Neural cell (in vitro differentiated cells): ENCODE data around the gene ANKDD1B. TPM values are rescaled to one million over a fixed set of nuclear protein-coding genes. Genes with fewer than 3 reads are reported as not detected.

Source experiments
- H2AFZ ChIP-seq: fragments of 200-600, 300-800 bp; sonication (generic), shearing (Covaris generic); 2 replicates; pipeline ENCODE4 v1.6.0; 2014; ENCODE audit warnings: low read depth, mild to moderate bottlenecking, antibody characterized with exemption, low read length, moderate library complexity
- H3F3A ChIP-seq: fragments of 200-600 bp; shearing (Covaris generic); 2 replicates; pipeline ENCODE4 v1.6.1; 2016; ENCODE audit warnings: mild to moderate bottlenecking, moderate library complexity, mixed read lengths, antibody characterized with exemption, low read length; ENCODE audit not compliant: insufficient read depth, poor library complexity, severe bottlenecking
- H3K27ac ChIP-seq: fragments of 200-600, 300-800 bp; sonication (generic), shearing (Covaris generic); 2 replicates; pipeline ENCODE4 v1.5.1; 2014; ENCODE audit warnings: mild to moderate bottlenecking, low read length, moderate library complexity
- H3K27me3 ChIP-seq: fragments of 300-800, 200-600 bp; sonication (generic), shearing (Covaris generic); 2 replicates; pipeline ENCODE4 v1.6.0; 2014; ENCODE audit warnings: mild to moderate bottlenecking, low read depth, low read length, moderate library complexity; ENCODE audit not compliant: insufficient read depth
- H3K36me3 ChIP-seq: fragments of 300-800, 200-600 bp; sonication (generic), shearing (Covaris generic); 2 replicates; pipeline ENCODE4 v1.5.1; 2014; ENCODE audit warnings: mild to moderate bottlenecking, antibody characterized with exemption, low read length, moderate library complexity; ENCODE audit not compliant: insufficient read depth
- H3K4me2 ChIP-seq: fragments of 300-800, 200-600 bp; sonication (generic), shearing (Covaris generic); 2 replicates; pipeline ENCODE4 v1.6.0; 2014; ENCODE audit warnings: mild to moderate bottlenecking, low read length
- H3K4me3 ChIP-seq: fragments of 300-800, 200-600 bp; sonication (generic), shearing (Covaris generic); 2 replicates; pipeline ENCODE4 v1.5.1; 2014; ENCODE audit warnings: mild to moderate bottlenecking, low read length, moderate library complexity
- H3K79me2 ChIP-seq: fragments of 200-600 bp; shearing (Covaris generic); replicated peaks from 2 replicates; pipeline ENCODE4 v1.6.0; 2014; ENCODE audit warnings: mild to moderate bottlenecking, low read length, moderate library complexity; ENCODE audit not compliant: insufficient read depth
- H3K9ac ChIP-seq: fragments of 300-800, 200-600 bp; sonication (generic), shearing (Covaris generic); 2 replicates; pipeline ENCODE4 v1.6.1; 2016; ENCODE audit warnings: mild to moderate bottlenecking, low read length, mixed read lengths
- H3K9me2 ChIP-seq: fragments of 200-600 bp; shearing (Covaris generic); 2 replicates; pipeline ENCODE4 v1.6.1; 2016; ENCODE audit warnings: mild to moderate bottlenecking, low read length, mixed read lengths; ENCODE audit not compliant: insufficient read depth
- H3K9me3 ChIP-seq: fragments of 200-600, 300-800 bp; sonication (generic), shearing (Covaris generic); 2 replicates; pipeline ENCODE4 v1.6.1; 2016; ENCODE audit warnings: mild to moderate bottlenecking, mixed run types, low read length, moderate library complexity, mixed read lengths
- H4K20me1 ChIP-seq: fragments of 200-600 bp; shearing (Covaris generic); 2 replicates; pipeline ENCODE4 v1.6.1; 2016; ENCODE audit warnings: mild to moderate bottlenecking, mixed run types; ENCODE audit not compliant: insufficient read depth
- CTCF ChIP-seq: fragments of 450-650 bp; IDR thresholded peaks from 2 replicates; pipeline ENCODE4 v1.5.1; 2014; ENCODE audit warnings: antibody characterized with exemption, mild to moderate bottlenecking, moderate library complexity; ENCODE audit not compliant: poor library complexity, severe bottlenecking
- EP300 ChIP-seq: fragments of 450-650 bp; conservative IDR thresholded peaks from 2 replicates; pipeline ENCODE4 v1.6.1; 2014; ENCODE audit warnings: antibody characterized with exemption, mild to moderate bottlenecking, moderate library complexity; ENCODE audit not compliant: poor library complexity, severe bottlenecking
- EZH2 ChIP-seq: fragments of 200-600, 300-800 bp; shearing (Covaris generic), sonication (generic); IDR thresholded peaks from 2 replicates; pipeline ENCODE4 v1.6.1; 2014; ENCODE audit warnings: antibody characterized with exemption, low read length, borderline replicate concordance, mild to moderate bottlenecking; ENCODE audit not compliant: insufficient read depth, poor library complexity, severe bottlenecking
- MXI1 ChIP-seq: fragments of 450-650 bp; conservative IDR thresholded peaks from 2 replicates; pipeline ENCODE4 v1.6.1; 2014; ENCODE audit warnings: antibody characterized with exemption, mild to moderate bottlenecking; ENCODE audit not compliant: poor library complexity, severe bottlenecking
- POLR2AphosphoS5 ChIP-seq: IDR thresholded peaks from 2 replicates; pipeline ENCODE4 v1.6.1; 2012
- RAD21 ChIP-seq: fragments of 450-650 bp; conservative IDR thresholded peaks from 2 replicates; pipeline ENCODE4 v1.6.1; 2014; ENCODE audit warnings: antibody characterized with exemption, mild to moderate bottlenecking, moderate library complexity
- SMC3 ChIP-seq: fragments of 450-650 bp; conservative IDR thresholded peaks from 2 replicates; pipeline ENCODE4 v1.6.1; 2014; ENCODE audit warnings: antibody characterized with exemption, mild to moderate bottlenecking, moderate library complexity; ENCODE audit not compliant: poor library complexity
- TAF1 ChIP-seq: IDR thresholded peaks from 2 replicates; pipeline ENCODE4 v1.6.1; 2012; ENCODE audit warnings: low read depth
- polyA plus RNA-seq: library from polyadenylated mRNA; depleted of rRNA; stranded (reverse); fragments of >200 nt; gene quantifications from 2 replicates; pipeline ENCODE4 v1.2.3, GENCODE V29; 2014
- TF ChIP-seq, protein P1 (sequence below): IDR thresholded peaks from 2 replicates; pipeline ENCODE4 v1.6.1; 2012; ENCODE audit warnings: borderline replicate concordance

Gene ANKDD1B
- polyA plus RNA-seq, 1 donor from 2014 or later, result 0.37 TPM

DNA sequence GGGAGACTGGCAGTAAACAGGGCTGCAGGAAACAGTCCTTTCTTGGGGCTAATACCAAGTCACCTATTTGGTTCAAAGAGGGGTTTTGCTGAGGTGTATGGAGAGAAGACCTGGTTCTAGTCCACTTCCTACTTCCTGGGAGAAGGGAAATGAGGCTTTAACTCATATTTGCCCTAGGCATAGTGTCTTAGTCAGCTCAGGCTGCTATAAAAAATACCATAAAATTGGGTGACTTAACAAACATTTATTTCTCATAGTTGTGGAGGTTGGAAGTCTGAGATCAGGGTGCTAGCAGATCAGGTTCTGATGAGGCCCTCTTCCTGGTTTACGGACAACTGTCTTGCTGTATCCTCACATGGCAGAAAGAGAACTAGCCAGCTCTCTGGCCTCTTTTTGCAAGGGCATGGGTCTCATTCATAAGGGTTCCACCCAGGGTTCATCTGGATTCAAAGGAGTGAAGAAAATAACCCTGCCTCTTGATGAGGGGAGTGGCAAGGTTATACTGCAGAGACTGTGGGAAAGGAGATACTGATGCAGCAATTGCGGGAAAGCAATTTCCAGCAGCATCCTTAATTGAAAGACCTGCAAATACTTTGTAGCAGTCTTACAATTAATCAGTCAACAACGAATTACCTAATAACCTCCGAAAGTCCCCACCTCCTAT is 40.5 kb downstream of the ANKDD1B start:
- H3K79me2 ChIP-seq, result no peaks in the 10 kb centered on the region
- H3F3A ChIP-seq, result no peaks in the 10 kb centered on the region
- H3K4me2 ChIP-seq, result no peak overlapping the region
- no peak overlapping the region for H3K4me3 ChIP-seq
- no peak overlapping the region for H3K27ac ChIP-seq
- no peak for TF ChIP-seq POLR2AphosphoS5
- no peak for TF ChIP-seq RAD21
- TF ChIP-seq, protein P1, sequence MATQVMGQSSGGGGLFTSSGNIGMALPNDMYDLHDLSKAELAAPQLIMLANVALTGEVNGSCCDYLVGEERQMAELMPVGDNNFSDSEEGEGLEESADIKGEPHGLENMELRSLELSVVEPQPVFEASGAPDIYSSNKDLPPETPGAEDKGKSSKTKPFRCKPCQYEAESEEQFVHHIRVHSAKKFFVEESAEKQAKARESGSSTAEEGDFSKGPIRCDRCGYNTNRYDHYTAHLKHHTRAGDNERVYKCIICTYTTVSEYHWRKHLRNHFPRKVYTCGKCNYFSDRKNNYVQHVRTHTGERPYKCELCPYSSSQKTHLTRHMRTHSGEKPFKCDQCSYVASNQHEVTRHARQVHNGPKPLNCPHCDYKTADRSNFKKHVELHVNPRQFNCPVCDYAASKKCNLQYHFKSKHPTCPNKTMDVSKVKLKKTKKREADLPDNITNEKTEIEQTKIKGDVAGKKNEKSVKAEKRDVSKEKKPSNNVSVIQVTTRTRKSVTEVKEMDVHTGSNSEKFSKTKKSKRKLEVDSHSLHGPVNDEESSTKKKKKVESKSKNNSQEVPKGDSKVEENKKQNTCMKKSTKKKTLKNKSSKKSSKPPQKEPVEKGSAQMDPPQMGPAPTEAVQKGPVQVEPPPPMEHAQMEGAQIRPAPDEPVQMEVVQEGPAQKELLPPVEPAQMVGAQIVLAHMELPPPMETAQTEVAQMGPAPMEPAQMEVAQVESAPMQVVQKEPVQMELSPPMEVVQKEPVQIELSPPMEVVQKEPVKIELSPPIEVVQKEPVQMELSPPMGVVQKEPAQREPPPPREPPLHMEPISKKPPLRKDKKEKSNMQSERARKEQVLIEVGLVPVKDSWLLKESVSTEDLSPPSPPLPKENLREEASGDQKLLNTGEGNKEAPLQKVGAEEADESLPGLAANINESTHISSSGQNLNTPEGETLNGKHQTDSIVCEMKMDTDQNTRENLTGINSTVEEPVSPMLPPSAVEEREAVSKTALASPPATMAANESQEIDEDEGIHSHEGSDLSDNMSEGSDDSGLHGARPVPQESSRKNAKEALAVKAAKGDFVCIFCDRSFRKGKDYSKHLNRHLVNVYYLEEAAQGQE, result no peak
- no peak for TF ChIP-seq EZH2
- TF ChIP-seq CTCF, result no peak
- TF ChIP-seq SMC3, result no peak
- no peak for TF ChIP-seq TAF1
- TF ChIP-seq MXI1, result no peak
- TF ChIP-seq EP300, result no peak
- no peaks in the 10 kb centered on the region for H3K27me3 ChIP-seq
- no peaks in the 10 kb centered on the region for H3K9me2 ChIP-seq
- no peak overlapping the region for H3K9ac ChIP-seq
- no peaks in the 10 kb centered on the region for H4K20me1 ChIP-seq
- H3K9me3 ChIP-seq, result no peaks in the 10 kb centered on the region
- no peak overlapping the region for H2AFZ ChIP-seq
- no peaks in the 10 kb centered on the region for H3K36me3 ChIP-seq

- Histone ChIP-seq H3K4me2 (no peak overlapping the region), H3K36me3 (no peaks in the 10 kb centered on the region), H4K20me1 (no peaks in the 10 kb centered on the region), H3F3A (no peaks in the 10 kb centered on the region), H3K9ac (no peak overlapping the region), H2AFZ (no peak overlapping the region), H3K4me3 (no peak overlapping the region), H3K27me3 (no peaks in the 10 kb centered on the region), H3K9me2 (no peaks in the 10 kb centered on the region), H3K9me3 (no peaks in the 10 kb centered on the region), H3K79me2 (no peaks in the 10 kb centered on the region), H3K27ac (no peak overlapping the region)
- TF ChIP-seq EP300, result no peak
- TF ChIP-seq RAD21, result no peak
- TF ChIP-seq, protein P1, result no peak
- no peak for TF ChIP-seq EZH2
- no peak for TF ChIP-seq SMC3
- TF ChIP-seq POLR2AphosphoS5, result no peak
- no peak for TF ChIP-seq CTCF
- TF ChIP-seq TAF1, result no peak
- TF ChIP-seq MXI1, result no peak
Observed at GRCh38 chr5:75653521-75653920, 42.3 kb downstream of the ANKDD1B start.
